Rectal smooth muscle tissue (tissue), 1 donor: ENCODE measurements around the gene NUP210.

Source experiments
- H3K27ac ChIP-seq: one replicate; pipeline ENCODE4 v1.7.0; 2013; ENCODE audit warnings: low read depth, low read length, inconsistent platforms
- H3K27me3 ChIP-seq: one replicate; pipeline ENCODE4 v1.7.0; 2013; ENCODE audit warnings: low read length; ENCODE audit not compliant: control insufficient read depth, insufficient read depth
- H3K36me3 ChIP-seq: one replicate; pipeline ENCODE4 v1.7.0; 2013; ENCODE audit warnings: low read length; ENCODE audit not compliant: control insufficient read depth, insufficient read depth
- H3K4me1 ChIP-seq: one replicate; pipeline ENCODE4 v1.7.0; 2013; ENCODE audit warnings: low read length; ENCODE audit not compliant: control insufficient read depth, insufficient read depth
- H3K4me3 ChIP-seq: one replicate; pipeline ENCODE4 v1.7.0; 2013; ENCODE audit warnings: low read length
- H3K9ac ChIP-seq: one replicate; pipeline ENCODE4 v1.7.0; 2013; ENCODE audit warnings: low read length

Gene NUP210

DNA sequence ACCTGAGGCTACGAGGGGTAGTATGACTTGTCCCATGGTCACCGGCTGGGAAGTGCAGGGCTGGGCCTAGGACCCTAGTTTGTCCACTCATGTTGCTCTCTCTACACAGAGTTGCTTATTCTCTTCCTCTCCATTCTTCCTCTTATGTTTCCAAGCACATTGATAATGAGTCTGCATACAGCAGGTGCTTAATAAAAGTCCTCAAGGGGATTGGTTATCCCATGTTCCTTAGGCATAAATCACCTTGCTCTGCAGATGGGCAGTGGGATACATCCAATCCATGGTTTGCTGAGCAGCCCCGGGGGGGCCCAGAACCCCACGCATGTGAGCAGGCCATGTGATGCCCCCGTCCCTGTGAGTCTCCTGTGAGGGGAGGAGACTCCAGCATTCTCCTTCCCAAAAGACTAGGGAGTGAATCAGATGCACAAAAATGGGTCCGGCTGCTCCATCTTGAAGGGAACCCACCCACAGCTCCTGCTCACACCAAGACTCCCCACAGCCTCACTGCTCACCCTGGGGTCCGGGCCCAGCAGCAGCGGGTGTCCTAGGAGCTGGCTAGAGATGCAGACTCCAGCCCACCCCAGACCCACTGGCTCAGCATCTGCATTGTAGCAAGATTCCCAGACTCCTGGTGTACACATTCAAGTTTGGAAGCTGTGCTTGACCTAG lies 139.9 kb downstream of the NUP210 start:
- no peak overlapping the region for H3K9ac ChIP-seq
- H3K27ac ChIP-seq, result no peak overlapping the region
- no peak overlapping the region for H3K4me3 ChIP-seq
- no peaks in the 10 kb centered on the region for H3K36me3 ChIP-seq
- H3K4me1 ChIP-seq, result peaks cover 3% of the 10 kb centered on the region
- H3K27me3 ChIP-seq, result peaks cover 14% of the 10 kb centered on the region

DNA sequence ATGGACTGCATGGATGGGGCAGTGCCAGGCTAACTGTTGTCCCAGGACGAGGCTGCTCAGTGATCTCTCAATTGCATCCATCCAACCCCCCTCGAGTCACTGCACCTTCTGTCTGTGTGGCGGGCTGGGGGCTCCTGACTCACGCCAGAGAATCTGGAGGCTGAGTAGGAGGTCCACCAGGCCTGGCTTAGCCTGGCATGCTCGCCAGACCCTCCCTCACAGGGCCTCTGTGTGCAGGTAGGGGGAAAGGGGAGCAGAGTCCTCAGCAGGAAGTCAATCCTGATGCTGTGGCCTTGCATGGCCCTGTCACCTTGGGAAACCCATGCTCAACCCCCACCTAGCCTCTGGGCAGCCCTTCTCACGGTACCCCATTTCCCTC lies 140.6 kb downstream of the NUP210 start:
- Histone ChIP-seq H3K9ac (no peak overlapping the region), H3K27ac (no peak overlapping the region), H3K36me3 (no peaks in the 10 kb centered on the region), H3K4me1 (peaks cover 3% of the 10 kb centered on the region), H3K27me3 (peaks cover 8% of the 10 kb centered on the region), H3K4me3 (no peak overlapping the region)

- Histone ChIP-seq H3K4me3 (no peak overlapping the region), H3K27me3 (peaks cover 9% of the 10 kb centered on the region), H3K36me3 (no peaks in the 10 kb centered on the region), H3K4me1 (peaks cover 3% of the 10 kb centered on the region), H3K27ac (no peak overlapping the region), H3K9ac (no peak overlapping the region)
Measured at GRCh38 chr3:13278783-13279531, 141.2 kb downstream of the NUP210 start.

GRCh38 chr3:13277860-13278531 lies 142.1 kb downstream of the NUP210 start:
- Histone ChIP-seq H3K27ac (no peak overlapping the region), H3K4me3 (no peak overlapping the region), H3K36me3 (no peaks in the 10 kb centered on the region), H3K27me3 (peaks cover 14% of the 10 kb centered on the region), H3K9ac (no peak overlapping the region), H3K4me1 (peaks cover 3% of the 10 kb centered on the region)

- Histone ChIP-seq H3K4me3 (no peak overlapping the region), H3K27me3 (peaks cover 14% of the 10 kb centered on the region), H3K9ac (no peak overlapping the region), H3K4me1 (peaks cover 2% of the 10 kb centered on the region), H3K36me3 (no peaks in the 10 kb centered on the region), H3K27ac (no peak overlapping the region)
Measured at GRCh38 chr3:13277196-13277813, 142.8 kb downstream of the NUP210 start.

DNA sequence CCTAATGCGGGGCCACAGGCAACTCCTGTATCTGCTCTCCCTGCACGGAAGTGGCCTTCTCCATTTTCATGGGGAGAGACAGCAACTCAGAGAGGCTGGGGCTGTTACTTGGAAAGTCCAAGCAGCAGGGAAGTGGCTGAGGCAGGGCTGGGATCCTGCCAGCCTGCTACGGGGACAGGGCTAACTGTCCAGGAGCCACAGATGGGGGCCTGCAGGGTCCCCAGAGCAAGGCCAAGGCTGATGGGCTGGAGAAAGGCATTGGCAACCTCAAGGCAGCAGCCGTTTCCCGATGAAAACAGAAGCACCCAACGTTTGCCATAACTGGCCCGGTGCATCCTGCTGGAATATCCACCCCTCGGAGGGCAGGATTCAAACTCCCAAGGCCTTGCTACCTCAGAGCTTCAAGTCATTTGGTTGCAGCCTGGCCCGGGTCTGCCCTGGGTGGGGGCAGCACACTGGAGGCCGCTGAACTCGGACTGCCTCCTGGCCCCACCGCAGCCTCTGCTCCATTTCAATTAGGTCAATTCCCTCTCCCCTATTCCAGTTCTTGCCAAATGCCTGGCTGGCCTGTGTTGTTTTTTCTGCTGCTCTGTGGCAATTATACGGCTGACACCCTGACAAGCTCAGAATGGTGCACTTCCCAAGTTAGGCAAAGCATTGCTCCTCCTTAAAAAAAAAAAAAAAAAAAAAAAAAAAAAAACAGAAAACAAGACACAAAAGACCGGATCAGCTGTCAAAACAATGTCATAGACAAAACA lies 143.5 kb downstream of the NUP210 start:
- no peak overlapping the region for H3K9ac ChIP-seq
- H3K27ac ChIP-seq, result no peak overlapping the region
- no peak overlapping the region for H3K4me3 ChIP-seq
- H3K4me1 ChIP-seq, result no peaks in the 10 kb centered on the region
- H3K27me3 ChIP-seq, result peaks cover 13% of the 10 kb centered on the region
- H3K36me3 ChIP-seq, result no peaks in the 10 kb centered on the region

DNA sequence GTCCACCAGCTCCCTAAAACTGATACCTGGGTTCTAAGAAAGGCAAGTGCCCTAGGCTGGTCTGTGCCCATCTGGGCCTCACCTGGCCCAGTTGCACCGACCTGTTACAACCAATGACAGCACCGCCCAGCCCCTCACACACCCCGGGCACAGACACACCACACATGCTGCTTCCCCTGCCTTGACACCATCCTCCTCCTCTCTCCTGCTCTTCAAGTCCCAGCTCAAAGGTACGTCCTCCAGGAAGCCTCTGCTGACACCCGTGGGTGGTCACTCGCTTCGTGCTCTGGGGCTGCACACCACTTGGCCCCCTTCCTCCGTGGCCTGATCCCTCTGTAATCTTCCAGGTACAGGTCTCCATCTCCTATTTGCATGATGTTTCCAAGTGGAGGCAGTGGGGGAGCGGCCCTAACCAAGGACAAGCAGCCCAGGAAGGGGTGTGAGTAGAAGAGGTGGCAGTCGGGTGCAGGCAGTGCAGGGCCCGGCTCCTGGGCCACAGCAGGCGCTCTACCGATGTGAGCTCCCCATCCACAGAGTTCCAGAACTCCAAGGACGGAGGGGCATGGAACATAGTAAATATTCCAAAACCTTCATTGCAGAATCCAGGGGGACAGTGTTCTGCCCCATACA lies 144.6 kb downstream of the NUP210 start:
- no peaks in the 10 kb centered on the region for H3K36me3 ChIP-seq
- H3K4me3 ChIP-seq, result no peak overlapping the region
- no peaks in the 10 kb centered on the region for H3K4me1 ChIP-seq
- H3K27ac ChIP-seq, result no peak overlapping the region
- no peak overlapping the region for H3K9ac ChIP-seq
- peaks cover 7% of the 10 kb centered on the region for H3K27me3 ChIP-seq

DNA sequence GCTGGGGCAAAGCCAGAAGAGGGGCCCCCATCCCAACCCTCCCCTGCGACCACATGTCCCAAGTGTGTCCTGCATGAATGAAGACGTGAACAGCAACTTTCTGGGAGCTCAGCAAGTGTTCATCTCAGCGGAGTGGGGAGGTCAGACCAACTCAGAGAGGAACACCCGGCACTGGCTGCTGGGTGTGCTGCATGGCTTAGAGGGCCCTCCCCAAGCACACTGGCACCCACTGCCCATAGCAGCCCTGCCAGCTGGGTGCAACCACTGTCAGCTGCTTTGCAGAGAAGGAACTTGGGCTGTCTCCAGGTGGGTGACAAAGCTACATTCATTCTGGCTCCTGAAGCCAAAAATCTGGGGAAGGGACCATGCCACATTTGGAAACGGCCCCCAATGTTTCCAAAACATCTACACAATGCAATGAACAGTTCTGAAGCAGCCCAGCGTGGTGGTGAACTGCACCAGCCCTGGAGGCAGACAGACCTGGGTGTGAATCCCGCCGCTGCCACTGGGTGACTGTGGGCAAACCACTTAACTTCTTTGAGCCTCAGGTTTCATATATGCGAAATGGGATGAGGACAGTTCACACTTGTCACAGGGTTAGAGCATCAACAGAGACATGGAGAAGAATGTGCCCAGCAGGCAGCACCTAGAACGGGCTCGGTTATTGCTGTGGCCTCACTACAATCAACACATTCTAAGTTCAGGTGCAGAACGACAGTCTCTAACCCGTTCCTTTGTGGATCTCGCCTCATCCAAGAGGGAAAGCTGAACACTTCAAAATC lies 145.4 kb downstream of the NUP210 start:
- no peak overlapping the region for H3K4me3 ChIP-seq
- no peaks in the 10 kb centered on the region for H3K36me3 ChIP-seq
- H3K9ac ChIP-seq, result no peak overlapping the region
- H3K27ac ChIP-seq, result no peak overlapping the region
- no peaks in the 10 kb centered on the region for H3K4me1 ChIP-seq
- H3K27me3 ChIP-seq, result peaks cover 7% of the 10 kb centered on the region

- Histone ChIP-seq H3K4me1 (no peaks in the 10 kb centered on the region), H3K9ac (no peak overlapping the region), H3K4me3 (no peak overlapping the region), H3K36me3 (no peaks in the 10 kb centered on the region), H3K27ac (no peak overlapping the region), H3K27me3 (peaks cover 7% of the 10 kb centered on the region)
Measured at GRCh38 chr3:13274125-13274524, 146.0 kb downstream of the NUP210 start.

DNA sequence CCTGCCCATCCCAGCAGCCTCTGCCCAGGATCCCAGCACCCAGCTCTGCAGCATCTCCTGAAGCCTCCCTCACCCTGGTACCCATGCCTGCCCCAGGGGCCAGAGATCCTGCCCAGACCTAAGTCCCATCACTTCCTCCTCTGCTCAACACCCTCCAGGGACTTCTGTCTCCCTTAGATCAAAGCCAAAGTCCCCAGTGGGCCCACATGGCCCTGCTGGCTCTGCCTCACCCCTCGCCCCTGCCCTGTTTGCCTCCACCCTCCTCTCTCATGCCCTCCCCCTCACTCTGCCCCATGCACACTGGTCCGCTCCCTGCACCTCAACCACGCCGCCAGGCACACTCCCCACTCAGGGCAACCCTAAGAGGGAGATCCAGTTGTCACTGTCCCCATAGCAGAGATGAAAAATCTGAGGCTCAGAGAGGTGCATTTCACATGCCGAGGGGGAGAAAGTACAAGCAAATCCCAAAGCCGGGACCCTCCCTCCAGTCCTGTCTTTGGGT lies 146.5 kb downstream of the NUP210 start:
- Histone ChIP-seq H3K27me3 (peaks cover 7% of the 10 kb centered on the region), H3K4me3 (no peak overlapping the region), H3K36me3 (no peaks in the 10 kb centered on the region), H3K4me1 (no peaks in the 10 kb centered on the region), H3K9ac (no peak overlapping the region), H3K27ac (no peak overlapping the region)
